Esophagus muscularis mucosa (tissue), 4 donors: Measurements from ENCODE around the gene ALX3. TPM values are rescaled to one million over a fixed set of nuclear protein-coding genes. Genes with fewer than 3 reads are reported as not detected.
A peak's percentile ranks its signal among the peaks of the same experiment; 100 is the strongest.

Experiments
- DNase-seq: peaks from one replicate; pipeline ENCODE4 v3.0.0-alpha.2; 2017; ENCODE audit errors: extremely low spot score
- H3K27ac ChIP-seq, 4 donors: fragments of 200-600 bp; sonication (generic); replicated peaks in 1 of 4; 1 replicate in 3 of 4; 2 replicates in 1 of 4; pipeline ENCODE4 v1.5.1; 2016 to 2019; ENCODE audit warnings: mild to moderate bottlenecking in 1 of 4
- H3K27me3 ChIP-seq, 4 donors: fragments of 200-600 bp; sonication (generic); one replicate each; pipeline versions ENCODE4 v1.5.1 to v1.6.0; 2016 to 2019
- H3K36me3 ChIP-seq, 4 donors: fragments of 200-600 bp; sonication (generic); one replicate each; pipeline ENCODE4 v1.5.1; 2016 to 2019
- H3K4me1 ChIP-seq, 4 donors: fragments of 200-600 bp; sonication (generic); one replicate each; pipeline ENCODE4 v1.5.1; 2016 to 2019
- H3K4me3 ChIP-seq, 4 donors: fragments of 200-600 bp; sonication (generic); 1 replicate in 2 of 4; 2 replicates in 2 of 4; pipeline ENCODE4 v1.5.1; 2016 to 2019; ENCODE audit warnings: mild to moderate bottlenecking in 4 of 4, moderate library complexity in 1 of 4
- H3K9me3 ChIP-seq, 4 donors: fragments of 200-600 bp; sonication (generic); 1 replicate in 3 of 4; 2 replicates in 1 of 4; pipeline ENCODE4 v1.5.1; 2016 to 2019
- EP300 ChIP-seq: sonication (generic); formaldehyde crosslinking; IDR thresholded peaks from one replicate; pipeline ENCODE4 v1.6.1; 2017; ENCODE audit warnings: antibody characterized with exemption
- POLR2A ChIP-seq: fragments of 450-650 bp; IDR thresholded peaks from one replicate; pipeline ENCODE4 v1.6.1; 2017; ENCODE audit warnings: antibody characterized with exemption, moderate library complexity, mild to moderate bottlenecking, low read depth
- POLR2AphosphoS5 ChIP-seq, 2 donors: sonication (generic); formaldehyde crosslinking; IDR thresholded peaks; one replicate each; pipeline ENCODE4 v1.6.1; 2017; ENCODE audit warnings: antibody characterized with exemption in 2 of 2
- WGBS: methylation state at CpG from one replicate; pipeline ENCODE4 v1.1.5; 2018; 5-methylcytosine and 5-hydroxymethylcytosine counted together
- intact Hi-C: fragments of 100-400 bp; cut with DNase I; formaldehyde crosslinking; loops from one replicate; pipeline ENCODE4 v1.15.1; 2023
- total RNA-seq, 4 donors: library from RNA; depleted of rRNA; stranded (reverse); fragments of >200 nt; gene quantifications; one replicate each; pipeline versions ENCODE4 v1.1.0 to v1.2.1, GENCODE V29; 2016
- TF ChIP-seq, protein P1 (sequence below), 3 experiments: fragments of 200-600 bp in 2 of 3; fragments of 450-650 bp in 1 of 3; sonication (generic) in 2 of 3; IDR thresholded peaks; one replicate each; pipeline ENCODE4 v1.5.1; 2017 to 2019; ENCODE audit warnings: antibody characterized with exemption in 3 of 3, mild to moderate bottlenecking in 2 of 3, moderate library complexity in 1 of 3

ALX3 gene
- total RNA-seq, 4 donors from 2014 or later, result not detected

DNA sequence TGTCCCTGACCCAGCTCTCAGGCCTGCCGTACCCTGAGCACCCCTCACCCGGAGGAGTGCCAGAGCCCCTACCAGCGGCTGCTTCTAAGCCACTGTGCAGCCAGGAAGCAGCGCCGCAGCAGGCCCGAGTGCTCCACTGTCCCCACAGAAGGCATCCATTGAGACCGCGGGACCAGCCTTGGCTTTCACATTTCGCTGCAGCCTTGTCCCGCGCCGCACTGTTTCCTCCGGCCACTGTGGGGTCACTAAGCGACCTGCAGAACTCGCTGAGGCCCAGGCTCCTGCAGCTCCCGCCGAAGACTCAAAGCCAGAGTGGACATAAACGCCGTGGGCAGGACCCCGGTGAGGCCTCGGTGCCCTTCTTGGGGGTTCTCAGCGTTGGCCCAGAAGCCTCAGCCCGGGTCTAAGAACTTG, 3.0 kb downstream of the ALX3 start:
- Histone ChIP-seq H3K27me3 (peaks cover 8 to 67% (median 49%) of the 10 kb centered on the region in 4 donors), H3K4me1 (peaks cover 25 to 36% (median 35%) of the 10 kb centered on the region in 4 donors), H3K4me3 (peak overlapping the region in 1 of 4 donors; percentile 10), H3K27ac (no peak overlapping the region), H3K36me3 (no peaks in the 10 kb centered on the region), H3K9me3 (no peaks in the 10 kb centered on the region)
- WGBS, result 92% methylated on average over 9 of the region's 23 CpGs
- intact Hi-C loops, result no loop called here
- TF ChIP-seq, protein P1, sequence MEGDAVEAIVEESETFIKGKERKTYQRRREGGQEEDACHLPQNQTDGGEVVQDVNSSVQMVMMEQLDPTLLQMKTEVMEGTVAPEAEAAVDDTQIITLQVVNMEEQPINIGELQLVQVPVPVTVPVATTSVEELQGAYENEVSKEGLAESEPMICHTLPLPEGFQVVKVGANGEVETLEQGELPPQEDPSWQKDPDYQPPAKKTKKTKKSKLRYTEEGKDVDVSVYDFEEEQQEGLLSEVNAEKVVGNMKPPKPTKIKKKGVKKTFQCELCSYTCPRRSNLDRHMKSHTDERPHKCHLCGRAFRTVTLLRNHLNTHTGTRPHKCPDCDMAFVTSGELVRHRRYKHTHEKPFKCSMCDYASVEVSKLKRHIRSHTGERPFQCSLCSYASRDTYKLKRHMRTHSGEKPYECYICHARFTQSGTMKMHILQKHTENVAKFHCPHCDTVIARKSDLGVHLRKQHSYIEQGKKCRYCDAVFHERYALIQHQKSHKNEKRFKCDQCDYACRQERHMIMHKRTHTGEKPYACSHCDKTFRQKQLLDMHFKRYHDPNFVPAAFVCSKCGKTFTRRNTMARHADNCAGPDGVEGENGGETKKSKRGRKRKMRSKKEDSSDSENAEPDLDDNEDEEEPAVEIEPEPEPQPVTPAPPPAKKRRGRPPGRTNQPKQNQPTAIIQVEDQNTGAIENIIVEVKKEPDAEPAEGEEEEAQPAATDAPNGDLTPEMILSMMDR (IDR thresholded peaks at IDR 0.05), result no peak
- TF ChIP-seq POLR2A (no peak), EP300 (no peak), POLR2AphosphoS5 (IDR thresholded peaks at IDR 0.05) (no peak)
- DNase-seq, result no peak

DNA sequence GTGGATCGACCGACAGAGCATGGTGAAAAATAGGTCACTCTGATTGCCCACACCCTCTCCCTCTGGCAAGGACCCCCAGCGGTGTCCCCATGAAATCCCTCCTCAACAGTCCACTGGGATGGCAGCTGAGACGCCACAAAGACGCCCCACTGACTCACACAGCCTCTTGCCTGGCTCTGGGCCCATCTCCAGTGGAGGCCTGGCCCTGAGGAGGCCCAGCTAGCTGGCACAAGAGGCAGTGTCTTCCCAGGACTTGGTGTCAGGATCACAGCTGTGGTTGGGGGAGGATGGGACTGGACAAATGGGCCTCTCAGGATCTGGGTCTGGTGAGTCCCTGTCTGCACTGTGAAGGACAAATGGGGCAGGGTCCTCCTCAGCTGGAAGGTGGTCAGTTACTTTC, 4.6 kb downstream of the ALX3 start:
- no peak overlapping the region for H3K4me3 ChIP-seq
- DNase-seq, result no peak
- H3K36me3 ChIP-seq, result peaks cover 0 to 1% (median 0%) of the 10 kb centered on the region in 4 donors
- intact Hi-C loops, result no loop called here
- H3K4me1 ChIP-seq, result peaks cover 25 to 34% (median 33%) of the 10 kb centered on the region in 4 donors
- no peak overlapping the region for H3K27ac ChIP-seq
- peaks cover 6 to 50% (median 39%) of the 10 kb centered on the region in 4 donors for H3K27me3 ChIP-seq
- 100% methylated on average over 2 of the region's 5 CpGs for WGBS
- TF ChIP-seq POLR2A (no peak), POLR2AphosphoS5 (IDR thresholded peaks at IDR 0.05) (no peak)
- TF ChIP-seq, protein P1 (IDR thresholded peaks at IDR 0.05), result no peak
- H3K9me3 ChIP-seq, result no peaks in the 10 kb centered on the region

DNA sequence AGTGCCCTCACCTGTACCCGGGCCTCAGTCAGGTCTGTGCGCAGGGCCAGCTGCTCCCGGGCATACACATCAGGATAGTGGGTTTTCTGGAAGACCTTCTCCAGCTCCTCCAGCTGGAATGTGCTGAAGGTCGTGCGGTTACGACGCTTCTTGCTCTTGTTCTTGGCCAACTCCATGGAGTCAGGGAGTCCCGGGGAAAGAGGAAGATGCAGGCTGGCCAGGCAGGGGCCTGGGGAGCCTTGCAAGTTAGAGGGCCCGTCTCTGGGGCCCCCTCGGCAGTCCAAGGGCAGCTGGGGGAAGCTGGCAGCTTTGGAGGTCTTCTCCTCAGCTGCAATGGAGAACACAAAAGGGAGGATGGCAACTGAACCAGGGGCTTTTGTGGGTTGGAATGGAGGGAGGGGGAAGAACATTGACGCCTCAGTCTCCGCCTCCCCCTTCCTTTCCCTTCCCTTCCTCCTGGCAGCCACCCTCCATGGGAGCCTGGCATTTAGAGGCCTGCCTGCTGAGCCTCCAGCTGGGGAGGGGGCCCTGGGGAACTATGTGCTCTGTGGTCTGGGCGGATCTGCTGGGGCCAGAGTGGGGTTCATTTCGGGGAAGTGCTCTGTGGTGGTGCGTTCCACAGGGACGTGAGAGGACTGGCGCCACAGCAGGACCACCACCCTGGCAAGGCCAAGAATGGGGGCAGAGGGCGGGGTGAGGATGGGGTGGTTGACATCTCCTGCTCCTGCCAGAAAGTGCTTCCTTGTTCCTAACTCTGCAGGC, 5.7 kb downstream of the ALX3 start:
- no peaks in the 10 kb centered on the region for H3K9me3 ChIP-seq
- H3K36me3 ChIP-seq, result peaks cover 0 to 12% (median 0%) of the 10 kb centered on the region in 4 donors
- H3K4me3 ChIP-seq, result no peak overlapping the region
- WGBS, result 78% methylated on average over 10 of the region's 18 CpGs
- H3K27ac ChIP-seq, result no peak overlapping the region
- DNase-seq, result no peak
- intact Hi-C loops, result no loop called here
- H3K4me1 ChIP-seq, result peaks cover 18 to 24% (median 22%) of the 10 kb centered on the region in 4 donors
- peaks cover 4 to 39% (median 31%) of the 10 kb centered on the region in 4 donors for H3K27me3 ChIP-seq
- TF ChIP-seq, protein P1 (IDR thresholded peaks at IDR 0.05), result no peak
- TF ChIP-seq POLR2AphosphoS5 (IDR thresholded peaks at IDR 0.05) (no peak), POLR2A (no peak), EP300 (no peak)

DNA sequence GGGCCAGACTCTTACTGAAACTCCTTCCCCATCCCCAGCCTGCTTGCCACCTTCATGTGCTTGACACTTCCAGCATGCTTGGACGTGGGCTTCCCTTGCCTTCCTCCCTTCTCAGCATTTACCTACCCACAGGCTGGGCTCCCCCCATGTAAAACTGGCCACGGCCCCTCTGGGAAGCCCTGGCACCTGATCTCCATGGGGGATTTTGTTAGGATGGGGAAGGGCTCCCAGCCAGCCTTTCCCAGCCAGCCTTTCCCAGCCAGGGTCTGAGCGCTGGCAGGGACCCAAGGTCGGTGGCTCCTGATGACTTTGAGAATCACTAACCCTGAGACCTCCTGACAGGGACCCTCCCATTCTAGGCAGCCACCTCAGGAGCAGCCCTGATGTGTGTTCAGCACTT, 6.7 kb downstream of the ALX3 start:
- Histone ChIP-seq H3K4me3 (no peak overlapping the region), H3K4me1 (peaks cover 12 to 16% (median 14%) of the 10 kb centered on the region in 4 donors), H3K27ac (no peak overlapping the region), H3K27me3 (peaks cover 4 to 30% (median 21%) of the 10 kb centered on the region in 4 donors), H3K36me3 (peaks cover 0 to 22% (median 6%) of the 10 kb centered on the region in 4 donors), H3K9me3 (no peaks in the 10 kb centered on the region)
- no peak for TF ChIP-seq POLR2A
- intact Hi-C loops, result no loop called here
- DNase-seq, result no peak
- WGBS, result 50% methylated on average over 4 of the region's 4 CpGs

DNA sequence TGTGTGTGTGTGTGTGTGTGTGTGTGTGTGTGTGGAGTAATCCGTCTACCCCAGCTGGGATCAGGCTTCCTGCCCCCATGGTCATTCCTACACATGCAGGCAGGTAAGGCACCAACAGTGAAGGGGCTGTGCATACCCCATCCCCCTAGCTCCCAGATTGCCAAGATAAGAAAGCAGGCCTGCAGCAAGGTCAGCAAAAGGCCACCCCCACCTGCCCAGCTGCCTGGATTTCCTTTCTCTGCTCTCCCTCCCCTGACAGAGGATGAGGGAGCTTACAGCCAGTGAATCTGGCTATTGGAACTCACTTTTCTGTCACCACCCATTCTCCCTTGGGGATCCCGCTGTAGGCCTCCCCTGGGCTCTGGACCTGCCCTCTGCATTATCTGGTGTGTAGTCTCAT, 7.9 kb downstream of the ALX3 start:
- Histone ChIP-seq H3K27me3 (peaks cover 0 to 18% (median 9%) of the 10 kb centered on the region in 4 donors), H3K9me3 (no peaks in the 10 kb centered on the region), H3K4me3 (no peak overlapping the region), H3K36me3 (peaks cover 0 to 33% (median 17%) of the 10 kb centered on the region in 4 donors), H3K4me1 (peaks cover 3 to 16% (median 14%) of the 10 kb centered on the region in 4 donors), H3K27ac (no peak overlapping the region)
- TF ChIP-seq POLR2A (no peak), POLR2AphosphoS5 (IDR thresholded peaks at IDR 0.05) (no peak), EP300 (no peak)
- TF ChIP-seq, protein P1 (IDR thresholded peaks at IDR 0.05), result no peak
- WGBS, result 84% methylated on average over 2 of the region's 2 CpGs
- no peak for DNase-seq
- intact Hi-C loops, result no loop called here
